Right cardiac atrium (tissue), 5 donors: Measurements from ENCODE around the gene ACACB. TPM values are rescaled to one million over a fixed set of nuclear protein-coding genes. Genes with fewer than 3 reads are reported as not detected.

ENCODE experiments used
- ATAC-seq, 2 donors: fragments of 200-7000 bp; cut with Tn5 transposase; one replicate each; pipeline versions ENCODE4 v1.8.0 to v1.9.1; 2020; ENCODE audit warnings: moderate library complexity in 2 of 2, mild to moderate bottlenecking in 1 of 2
- DNase-seq, 3 donors: peaks; one replicate each; pipeline ENCODE4 v3.0.0-alpha.2; 2020
- H3K27ac ChIP-seq: one replicate; pipeline ENCODE4 v1.5.1; 2013; ENCODE audit warnings: mild to moderate bottlenecking, low read length, control low read depth, moderate library complexity
- H3K27me3 ChIP-seq: one replicate; pipeline ENCODE4 v1.6.1; 2013; ENCODE audit not compliant: control insufficient read depth, insufficient read depth
- H3K4me1 ChIP-seq: one replicate; pipeline ENCODE4 v1.6.1; 2013; ENCODE audit warnings: low read length; ENCODE audit not compliant: control insufficient read depth, insufficient read depth
- H3K4me3 ChIP-seq: one replicate; pipeline ENCODE4 v1.5.1; 2013; ENCODE audit warnings: low read length, control low read depth
- H3K9me3 ChIP-seq: one replicate; pipeline ENCODE4 v1.6.1; 2013; ENCODE audit warnings: low read length; ENCODE audit not compliant: control insufficient read depth
- WGBS: extraction: QIAGEN DNeasy Blood & Tissue Kit; methylation state at CpG from one replicate; pipeline ENCODE4 v1.1.7; 2013; 5-methylcytosine and 5-hydroxymethylcytosine counted together
- intact Hi-C, 4 donors: fragments of 100-400 bp; cut with DNase I; formaldehyde crosslinking; loops; one replicate each; pipeline versions ENCODE4 v1.11.0 to v1.14.0; 2022 to 2023
- polyA plus RNA-seq: library from polyadenylated mRNA; stranded (reverse); fragments of 200-250 nt; gene quantifications from one replicate; pipeline ENCODE4 v1.2.3, GENCODE V29; 2013
- total RNA-seq, 4 donors: library from RNA; stranded (reverse); fragmentation: NEBNext Ultra II Directional; extraction: Animal tissue kit (Norgen Biotek cat#: 25700); gene quantifications; one replicate each; pipeline ENCODE4 v1.2.1, GENCODE V29; 2021
- donor health status: healthy with polysubstance abuse.
- donor health status: DM: no; HTN: yes; CAD: no.
- donor health status: DM: no; HTN: no; CAD: no.
- donor health status: DM: no; HTN: yes; CAD: no; lungs with severe emphysema.
- donor health status: DM: yes; HTN: yes; CAD: no.

ACACB gene
- total and polyA plus RNA-seq, 5 donors = 87.1 to 128 (median 115) TPM

- ATAC-seq = peak; percentile 97
- peaks cover 15% of the 10 kb centered on the region for H3K4me1 ChIP-seq
- H3K27me3 ChIP-seq = no peaks in the 10 kb centered on the region
- peak; percentile 96 to 98 (median 97) for DNase-seq
- H3K4me3 ChIP-seq = peak overlapping the region; percentile 16
- peak overlapping the region; percentile 61 for H3K27ac ChIP-seq
- 5% methylated on average over 28 of the region's 28 CpGs for WGBS
- intact Hi-C loops = loop anchor here in 1 of 4 donors (5.0 kb wide), 1 partner anchor 46 kb away; no protein-coding TSS in a partner anchor
- no peaks in the 10 kb centered on the region for H3K9me3 ChIP-seq
Measured at GRCh38 chr12:109110988-109111495, 5.3 kb upstream of the ACACB start.

GRCh38 chr12:109112720-109113465, 3.5 kb upstream of the ACACB start:
- intact Hi-C loops = loop anchor here in 1 of 4 donors (5.0 kb wide), 1 partner anchor 44 kb away; no protein-coding TSS in a partner anchor
- 80% methylated on average over 11 of the region's 11 CpGs for WGBS
- ATAC-seq (no peak), DNase-seq (no peak)
- Histone ChIP-seq H3K27me3 (no peaks in the 10 kb centered on the region), H3K4me1 (peaks cover 16% of the 10 kb centered on the region), H3K9me3 (no peaks in the 10 kb centered on the region), H3K27ac (peak overlapping the region; percentile 39), H3K4me3 (no peak overlapping the region)

- no peaks in the 10 kb centered on the region for H3K9me3 ChIP-seq
- intact Hi-C loops = loop anchor here in 1 of 4 donors (5.0 kb wide), 1 partner anchor 44 kb away; no protein-coding TSS in a partner anchor
- H3K4me3 ChIP-seq = no peak overlapping the region
- peaks cover 16% of the 10 kb centered on the region for H3K4me1 ChIP-seq
- 91% methylated on average over 5 of the region's 5 CpGs for WGBS
- peak overlapping the region; percentile 43 for H3K27ac ChIP-seq
- ATAC-seq (no peak), DNase-seq (no peak)
- no peaks in the 10 kb centered on the region for H3K27me3 ChIP-seq
Measured at GRCh38 chr12:109113661-109114321, 2.6 kb upstream of the ACACB start.

- no peaks in the 10 kb centered on the region for H3K9me3 ChIP-seq
- 72% methylated on average over 2 of the region's 2 CpGs for WGBS
- peak overlapping the region; percentile 40 for H3K27ac ChIP-seq
- no peak for ATAC-seq
- no peaks in the 10 kb centered on the region for H3K27me3 ChIP-seq
- peaks cover 20% of the 10 kb centered on the region for H3K4me1 ChIP-seq
- H3K4me3 ChIP-seq = no peak overlapping the region
- DNase-seq = no peak
- intact Hi-C loops = loop anchor here in 2 of 4 donors (5.0 kb wide), 2 partner anchors 38 to 43 kb away; no protein-coding TSS in a partner anchor
Measured at GRCh38 chr12:109114644-109115043, 1.7 kb upstream of the ACACB start.

- H3K9me3 ChIP-seq = no peaks in the 10 kb centered on the region
- H3K4me1 ChIP-seq = peaks cover 20% of the 10 kb centered on the region
- H3K27me3 ChIP-seq = no peaks in the 10 kb centered on the region
- no peak for ATAC-seq
- no peak overlapping the region for H3K4me3 ChIP-seq
- no peak for DNase-seq
- intact Hi-C loops = loop anchor here in 1 of 4 donors (5.0 kb wide), 1 partner anchor 37 kb away; no protein-coding TSS in a partner anchor
- peak overlapping the region; percentile 76 for H3K27ac ChIP-seq
- WGBS = 63% methylated on average over 3 of the region's 3 CpGs
Measured at GRCh38 chr12:109115404-109115757, 1.0 kb upstream of the ACACB start.

GRCh38 chr12:109116611-109116949, 193 bp downstream of the ACACB start:
- intact Hi-C loops = loop anchor here in 1 of 4 donors (5.0 kb wide), 1 partner anchor 36 kb away; no protein-coding TSS in a partner anchor
- Histone ChIP-seq H3K27me3 (no peaks in the 10 kb centered on the region), H3K9me3 (no peaks in the 10 kb centered on the region), H3K27ac (peak overlapping the region; percentile 76), H3K4me1 (peaks cover 23% of the 10 kb centered on the region), H3K4me3 (peak overlapping the region; percentile 63)
- no peak for ATAC-seq
- DNase-seq = no peak
- 55% methylated on average over 12 of the region's 12 CpGs for WGBS

- ATAC-seq (no peak), DNase-seq (no peak)
- H3K4me3 ChIP-seq = peak overlapping the region; percentile 19
- WGBS = 60% methylated on average over 2 of the region's 2 CpGs
- peaks cover 22% of the 10 kb centered on the region for H3K4me1 ChIP-seq
- H3K27ac ChIP-seq = peak overlapping the region; percentile 45
- H3K9me3 ChIP-seq = no peaks in the 10 kb centered on the region
- H3K27me3 ChIP-seq = no peaks in the 10 kb centered on the region
- intact Hi-C loops = no loop called here
Measured at GRCh38 chr12:109120095-109120494, 3.7 kb downstream of the ACACB start.

- H3K4me1 ChIP-seq = peaks cover 20% of the 10 kb centered on the region
- intact Hi-C loops = no loop called here
- H3K4me3 ChIP-seq = no peak overlapping the region
- no peak overlapping the region for H3K27ac ChIP-seq
- H3K9me3 ChIP-seq = no peaks in the 10 kb centered on the region
- ATAC-seq = no peak
- no peak for DNase-seq
- H3K27me3 ChIP-seq = no peaks in the 10 kb centered on the region
- WGBS = 63% methylated on average over 4 of the region's 4 CpGs
Measured at GRCh38 chr12:109120557-109120956, 4.2 kb downstream of the ACACB start.

GRCh38 chr12:109121346-109121880, 5.0 kb downstream of the ACACB start:
- no peak for DNase-seq
- Histone ChIP-seq H3K27ac (no peak overlapping the region), H3K27me3 (no peaks in the 10 kb centered on the region), H3K9me3 (no peaks in the 10 kb centered on the region), H3K4me3 (no peak overlapping the region), H3K4me1 (peaks cover 13% of the 10 kb centered on the region)
- no peak for ATAC-seq
- 96% methylated on average over 3 of the region's 3 CpGs for WGBS
- intact Hi-C loops = no loop called here

GRCh38 chr12:109124878-109125648, 8.7 kb downstream of the ACACB start:
- peaks cover 12% of the 10 kb centered on the region for H3K4me1 ChIP-seq
- intact Hi-C loops = no loop called here
- WGBS = 74% methylated on average over 12 of the region's 12 CpGs
- peak overlapping the region; percentile 70 for H3K27ac ChIP-seq
- no peak for DNase-seq
- no peak for ATAC-seq
- H3K4me3 ChIP-seq = no peak overlapping the region
- no peaks in the 10 kb centered on the region for H3K9me3 ChIP-seq
- no peaks in the 10 kb centered on the region for H3K27me3 ChIP-seq
